GM19240 (cell line): ENCODE data around the gene DLAT.
"Not testable (repeated sequence)": the region's sequence is repeated elsewhere in the genome, so short reads cannot be mapped to it uniquely, and the experiment has no call there.

Experiments
- DNase-seq: peaks from one replicate; pipeline ENCODE4 v3.0.0; 2011; ENCODE audit warnings: low spot score; ENCODE audit not compliant: insufficient read length

Gene DLAT

DNA sequence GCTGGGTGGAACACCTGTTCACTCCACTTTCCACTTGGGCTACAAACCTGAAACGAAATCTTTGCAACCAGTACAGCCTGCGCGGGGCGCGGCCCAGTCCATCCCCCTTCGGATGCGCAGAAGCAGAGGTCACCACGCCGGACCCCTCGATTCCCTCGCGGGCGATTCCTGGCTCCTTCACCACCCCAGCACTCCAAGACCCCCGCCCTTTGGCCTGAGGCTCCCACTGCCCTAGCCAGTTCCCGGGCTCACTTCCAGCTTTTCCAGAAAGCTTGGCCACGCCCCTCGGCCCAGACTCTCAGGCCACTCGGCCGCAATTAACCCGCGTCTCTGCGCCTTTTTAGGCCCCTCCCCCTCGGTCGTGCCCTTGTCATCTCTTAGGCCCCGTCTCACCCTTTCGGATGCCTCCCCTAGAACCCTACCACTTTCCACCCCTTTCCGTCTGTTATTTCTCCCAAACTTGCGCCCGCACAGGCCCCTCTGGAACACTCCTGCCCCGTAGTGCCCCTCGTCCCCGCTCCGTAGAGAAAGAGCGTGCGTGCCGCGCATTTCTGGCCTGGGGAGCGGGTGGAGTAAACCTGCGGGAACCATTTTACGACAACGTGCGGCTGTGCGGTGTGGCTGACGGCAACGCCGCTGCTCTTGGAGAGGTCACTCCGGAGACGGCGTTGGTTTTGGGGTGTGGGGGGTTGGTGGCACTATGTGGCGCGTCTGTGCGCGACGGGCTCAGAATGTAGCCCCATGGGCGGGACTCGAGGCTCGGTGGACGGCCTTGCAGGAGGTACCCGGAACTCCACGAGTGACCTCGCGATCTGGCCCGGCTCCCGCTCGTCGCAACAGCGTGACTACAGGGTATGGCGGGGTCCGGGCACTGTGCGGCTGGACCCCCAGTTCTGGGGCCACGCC is at the start of gene DLAT:
Gene DLAT (plus strand): TSS at position 636 of the 906 bp plus-strand sequence. CDS start 65 bp downstream, at position 701.
- peak; percentile 74 for DNase-seq

DNA sequence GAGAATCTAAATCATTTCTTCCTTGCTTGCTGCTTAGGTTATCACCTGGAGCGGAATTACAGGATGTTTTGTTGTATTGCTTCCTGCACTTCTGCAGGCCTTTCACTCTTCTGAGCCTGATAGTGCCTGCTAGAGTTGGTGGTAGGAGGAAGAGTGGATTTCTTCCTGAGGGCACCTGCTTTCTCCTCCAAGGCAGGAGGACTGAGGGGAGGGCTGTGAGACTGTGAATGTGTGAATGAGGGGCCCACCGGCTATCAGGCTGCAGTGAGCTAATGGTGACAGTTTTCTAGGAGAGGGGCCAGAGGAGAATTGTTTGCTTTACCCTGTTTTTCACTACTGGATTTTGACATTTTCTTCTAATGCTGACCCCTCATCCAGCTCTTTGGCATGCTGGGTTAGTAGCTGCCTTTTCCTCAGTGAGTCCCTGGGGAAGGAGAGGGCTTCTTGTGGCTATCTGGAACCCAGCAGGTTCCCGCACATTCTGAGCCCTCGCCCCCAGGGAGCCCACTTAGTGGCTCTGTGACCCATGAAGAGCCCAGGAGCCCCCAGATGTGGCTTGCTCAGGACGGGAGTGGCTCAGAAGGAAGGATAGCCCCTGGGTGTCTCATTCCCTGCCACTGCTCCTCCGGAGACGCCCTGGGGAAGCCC is 49.0 kb upstream of the DLAT start:
- DNase-seq, result no peak

DNA sequence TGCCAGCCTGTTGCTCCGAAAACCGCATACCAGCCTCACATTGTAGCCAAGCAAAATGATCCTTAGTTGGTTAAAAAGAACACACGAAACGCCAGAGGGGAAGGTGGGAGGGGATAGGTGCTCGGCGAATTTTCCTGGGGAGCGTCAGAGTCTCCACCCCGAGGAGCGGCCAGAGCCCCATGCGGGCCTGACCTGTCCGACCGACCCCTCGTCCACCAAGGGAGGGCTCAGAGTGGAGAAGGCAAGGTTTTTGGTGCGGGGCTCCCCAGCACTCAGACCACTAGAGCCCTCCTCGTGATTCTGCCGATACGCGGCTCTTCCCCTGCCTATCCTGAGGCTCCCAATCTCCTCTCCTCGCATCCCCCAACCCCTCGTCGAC is 48.5 kb upstream of the DLAT start:
- DNase-seq, result no peak

DNA sequence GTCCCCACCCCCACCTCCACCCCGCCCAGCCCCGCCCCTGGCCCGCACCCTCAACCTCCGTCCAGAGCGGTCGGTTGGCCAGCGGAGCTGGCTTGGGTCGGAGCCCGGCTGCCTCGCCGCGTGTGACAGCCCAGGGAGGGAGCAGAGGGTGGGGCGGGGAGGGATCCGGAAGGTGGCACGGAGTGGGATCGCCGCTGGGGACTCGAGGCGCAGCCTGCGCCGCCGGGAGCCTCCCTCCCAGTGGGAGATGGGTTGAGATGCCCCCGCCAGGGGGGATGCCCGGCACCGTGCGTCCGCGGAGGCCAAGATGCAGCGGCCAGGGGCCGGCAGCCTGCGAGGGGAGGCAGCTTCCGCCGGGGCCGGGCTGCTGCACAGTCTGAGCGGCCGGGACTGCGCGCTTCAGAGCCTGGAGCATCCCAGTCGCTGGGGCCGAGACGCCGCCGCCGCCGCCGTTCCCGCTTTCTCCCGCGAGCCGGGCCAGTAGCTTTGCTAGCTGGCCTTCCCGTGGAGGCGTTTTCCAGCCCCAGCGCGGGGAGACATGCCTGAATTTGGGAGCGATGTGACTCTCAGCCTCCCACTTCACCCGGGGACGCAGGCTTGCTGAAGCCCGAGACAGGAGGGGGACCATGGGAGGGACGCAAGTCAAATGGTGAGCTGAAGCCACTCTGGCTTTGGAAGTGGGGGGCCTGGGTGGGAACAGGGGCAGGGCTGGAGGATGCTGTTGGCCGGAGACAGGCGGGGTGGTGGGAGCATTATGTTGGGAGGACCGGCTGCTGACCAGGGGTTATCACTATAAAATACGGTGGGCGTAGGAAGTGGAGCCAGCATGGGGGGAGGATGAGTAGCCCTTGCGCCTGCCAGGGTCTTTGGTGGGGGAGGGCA is 47.8 kb upstream of the DLAT start:
- DNase-seq, result no peak

DNA sequence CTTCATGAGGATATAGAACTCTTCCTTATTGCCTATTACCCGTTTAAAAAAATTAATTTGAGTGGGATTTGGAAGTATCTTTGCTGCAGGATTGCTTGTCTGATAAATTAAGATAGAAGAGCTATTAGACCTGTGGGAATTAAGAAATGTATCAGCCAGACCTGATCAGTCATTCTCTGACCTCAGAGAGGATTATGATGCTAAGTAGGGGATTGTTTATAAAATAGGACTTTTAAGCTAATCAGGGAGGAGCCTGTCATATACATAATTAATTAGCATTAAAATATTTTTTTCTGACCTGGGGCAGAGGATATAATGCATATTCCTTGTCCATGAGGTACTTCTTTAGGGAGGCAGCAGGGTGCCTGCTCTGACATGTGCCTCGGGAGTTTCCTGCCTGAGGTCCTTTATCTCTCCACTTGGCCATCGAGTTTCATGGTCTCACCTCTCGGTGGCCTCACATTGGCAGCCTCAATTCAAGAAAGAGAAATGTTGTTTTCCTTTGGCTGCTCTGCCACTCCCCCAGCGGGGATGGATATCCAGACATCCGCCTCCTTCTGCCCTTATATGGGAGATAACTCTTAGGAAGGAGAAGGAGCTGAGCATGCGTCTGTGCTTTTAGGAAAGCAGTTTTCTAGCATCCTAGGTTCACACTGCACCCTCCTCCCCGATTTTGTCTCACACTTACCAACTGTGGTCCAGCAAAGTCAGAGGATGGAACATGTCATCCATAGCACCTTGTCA is 47.0 kb upstream of the DLAT start:
- DNase-seq, result no peak

DNA sequence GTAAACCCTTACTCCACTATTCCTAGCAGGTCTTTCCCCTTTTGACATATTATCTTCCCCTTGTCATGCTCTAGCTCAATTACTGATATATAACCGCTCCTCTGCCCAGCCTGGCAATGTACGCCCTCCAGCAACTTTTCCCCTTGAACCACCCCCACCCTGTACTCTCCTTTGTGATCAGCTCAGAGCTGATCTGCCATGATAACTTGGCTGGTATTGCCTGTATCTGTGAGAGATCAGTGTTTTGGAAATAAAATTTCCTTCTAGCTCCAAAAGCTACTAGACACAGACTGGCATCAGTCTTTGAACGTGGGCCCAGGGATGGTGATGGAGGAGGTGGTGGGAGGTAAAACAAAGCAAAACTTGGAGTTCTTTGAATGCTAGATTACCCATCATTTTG is 45.1 kb upstream of the DLAT start:
- no peak for DNase-seq

DNA sequence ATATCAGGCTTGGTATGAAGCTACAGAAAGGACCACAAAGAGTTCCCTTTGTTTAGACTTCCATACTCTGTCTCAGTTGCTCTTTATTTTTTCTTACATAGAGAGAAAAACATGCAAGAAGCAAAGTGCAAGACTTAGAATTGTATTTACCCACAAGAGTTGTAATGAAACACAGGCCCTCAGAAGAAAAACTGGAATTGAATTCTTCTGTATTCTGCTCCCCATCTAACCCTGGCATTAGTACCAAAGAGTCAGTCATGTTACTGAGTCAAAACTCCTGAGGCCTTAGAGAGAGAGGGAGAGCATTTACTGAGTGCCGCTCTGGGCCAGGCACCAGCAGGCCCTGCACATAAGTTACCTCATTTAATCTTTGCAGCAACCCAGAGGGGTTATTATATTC is 43.9 kb upstream of the DLAT start:
- DNase-seq, result no peak

DNA sequence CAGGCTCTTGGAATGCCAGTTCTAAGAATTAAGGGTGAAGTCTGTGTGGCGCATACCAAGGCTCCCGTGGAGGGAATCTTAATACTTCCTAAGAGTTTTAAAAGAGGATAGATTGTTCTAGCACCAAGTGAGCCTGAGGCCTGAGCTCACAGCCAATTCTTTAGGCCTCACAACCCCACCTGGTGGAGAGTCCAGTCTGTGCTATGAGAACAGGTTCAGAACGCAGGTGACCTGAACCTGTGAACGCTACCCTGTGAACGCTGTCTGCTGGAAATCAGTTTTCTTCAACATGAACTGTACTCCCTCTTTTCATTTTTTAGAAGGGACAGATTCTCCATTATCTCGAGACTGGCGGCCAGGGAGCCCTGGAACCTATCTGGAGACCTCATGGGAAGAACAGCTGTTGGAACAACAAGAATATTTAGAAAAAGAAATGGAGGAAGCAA is 43.2 kb upstream of the DLAT start:
- DNase-seq, result peak; percentile 31

DNA sequence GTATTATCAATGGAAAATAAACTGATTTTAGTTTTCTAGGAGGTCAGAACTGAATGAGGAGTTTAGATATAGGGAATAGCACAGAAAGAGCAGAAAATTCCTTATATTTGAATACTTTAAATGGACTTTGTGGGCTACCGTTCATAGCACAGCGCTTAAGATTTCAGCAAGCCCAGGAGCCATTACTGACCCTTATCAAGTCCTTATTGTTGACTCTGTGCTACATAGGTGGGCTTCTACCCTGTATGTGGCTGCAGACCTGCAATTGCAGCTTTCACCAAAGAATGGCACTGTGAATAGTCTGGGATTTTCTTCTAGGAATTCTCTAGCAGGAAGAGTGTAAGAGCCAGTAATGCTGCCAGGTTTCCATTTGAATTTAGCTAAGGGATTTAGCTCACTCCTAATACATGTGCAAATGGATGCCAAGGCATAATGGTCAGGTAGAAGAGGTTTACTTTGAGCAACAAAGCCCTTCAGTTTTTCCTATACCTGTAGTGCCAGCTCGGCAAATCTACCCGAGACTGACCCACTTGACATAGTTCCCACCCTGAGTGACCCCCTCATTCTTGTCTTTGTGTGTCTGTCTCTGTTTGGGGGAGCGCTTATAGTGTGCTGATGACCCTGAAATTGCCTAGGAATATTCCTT is 42.5 kb upstream of the DLAT start:
- no peak for DNase-seq

DNA sequence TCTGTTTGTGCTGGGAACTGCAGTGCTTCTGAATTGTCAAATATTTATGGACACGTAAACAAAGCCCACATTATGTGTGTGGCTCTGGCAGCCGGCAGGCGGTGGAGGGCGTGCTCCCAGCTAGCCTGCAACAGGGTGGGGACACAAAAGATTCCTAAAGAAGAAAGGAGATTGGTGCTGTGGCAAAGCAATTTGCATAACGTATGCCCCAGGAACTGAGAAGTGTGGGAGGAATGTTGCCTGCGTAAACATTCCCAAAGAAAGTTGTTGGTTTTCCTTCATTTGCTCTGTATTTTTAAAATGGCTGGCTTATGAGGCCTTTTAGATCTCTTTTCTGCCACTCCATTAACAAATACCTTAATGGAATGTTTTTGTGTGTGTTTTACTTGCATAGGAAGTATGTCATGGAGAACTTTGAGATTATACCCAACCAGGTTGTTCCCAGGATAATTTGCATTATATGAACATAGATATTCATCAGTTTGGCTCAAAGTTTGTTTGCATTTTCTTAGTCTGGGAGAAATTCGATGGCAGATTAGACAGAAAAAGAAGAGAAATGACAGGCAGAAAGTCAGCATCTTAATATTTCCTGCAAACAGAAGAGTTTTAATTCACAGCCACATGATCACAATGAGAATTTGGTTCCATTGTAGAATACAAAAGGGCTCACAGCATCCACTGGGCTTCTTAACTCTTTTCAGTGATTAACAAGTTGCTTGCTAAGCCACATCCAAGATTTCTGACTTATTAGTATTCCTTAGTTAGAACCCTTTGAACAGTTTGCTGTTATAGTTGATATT is 41.8 kb upstream of the DLAT start:
- DNase-seq, result no peak

DNA sequence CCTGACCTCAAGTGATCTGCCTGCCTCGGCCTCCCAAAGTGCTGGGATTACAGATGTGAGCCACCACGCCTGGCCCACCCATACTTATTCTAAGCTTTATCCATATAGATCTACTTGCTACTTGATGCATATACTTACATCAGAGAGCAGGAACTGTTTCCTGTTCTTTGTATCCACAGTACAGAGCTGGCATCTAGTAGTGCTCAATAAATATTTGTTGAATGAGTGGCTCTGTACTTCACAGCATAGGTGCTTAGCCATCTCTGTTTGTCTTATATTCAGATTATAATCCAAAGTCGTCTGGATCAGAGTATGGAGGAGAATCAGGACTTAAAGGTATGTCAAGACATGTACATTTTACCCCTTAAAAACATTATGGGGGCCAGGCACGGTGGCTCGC is 38.6 kb upstream of the DLAT start:
- no peak for DNase-seq

DNA sequence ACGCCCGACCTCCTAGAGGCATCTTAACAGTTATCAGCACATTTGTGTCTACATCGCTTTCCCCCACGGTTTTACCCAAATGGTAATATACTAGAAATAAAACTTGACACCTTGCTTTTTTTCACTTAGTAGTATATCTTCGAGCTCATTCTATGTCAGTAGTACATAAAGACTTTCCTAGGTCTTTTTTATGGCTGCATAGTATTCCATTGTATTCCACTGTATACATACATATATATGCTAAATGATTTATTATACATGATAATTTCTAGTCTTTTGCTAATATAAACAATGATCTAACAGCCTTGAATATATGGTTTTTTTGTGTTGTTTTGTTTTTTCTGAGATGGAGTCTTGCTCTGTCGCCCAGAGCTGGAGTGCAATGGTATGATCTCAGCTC is 34.8 kb upstream of the DLAT start:
- DNase-seq, result no peak

DNA sequence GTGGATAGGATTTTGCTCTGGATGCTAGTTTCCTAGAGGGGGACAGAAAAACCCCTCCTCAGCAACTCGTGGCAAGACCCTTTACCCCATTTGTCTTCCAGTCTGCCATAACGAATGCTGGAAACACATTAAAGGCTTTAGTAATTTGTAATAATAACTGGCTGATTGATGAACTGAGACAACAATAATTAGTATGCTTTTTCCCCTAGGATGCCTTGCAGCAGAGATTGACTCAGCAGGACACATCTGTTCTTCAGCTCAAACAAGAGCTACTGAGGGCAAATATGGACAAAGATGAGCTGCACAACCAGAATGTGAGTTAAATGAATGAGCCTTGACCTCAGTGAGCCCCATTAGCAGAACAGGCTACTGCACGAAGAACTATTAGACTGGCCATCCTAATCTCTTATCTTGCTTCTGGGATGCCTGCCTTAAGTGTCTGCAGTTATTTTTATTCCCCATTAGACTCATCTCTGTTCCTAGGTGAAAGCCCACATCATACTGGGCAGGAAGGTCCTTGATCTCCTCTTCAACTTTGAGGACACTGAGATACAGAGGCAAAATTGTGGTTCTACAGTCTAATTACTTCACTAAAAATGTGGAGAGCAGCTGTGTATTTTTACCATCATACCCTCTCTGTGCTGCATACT is 32.9 kb upstream of the DLAT start:
- DNase-seq, result no peak

DNA sequence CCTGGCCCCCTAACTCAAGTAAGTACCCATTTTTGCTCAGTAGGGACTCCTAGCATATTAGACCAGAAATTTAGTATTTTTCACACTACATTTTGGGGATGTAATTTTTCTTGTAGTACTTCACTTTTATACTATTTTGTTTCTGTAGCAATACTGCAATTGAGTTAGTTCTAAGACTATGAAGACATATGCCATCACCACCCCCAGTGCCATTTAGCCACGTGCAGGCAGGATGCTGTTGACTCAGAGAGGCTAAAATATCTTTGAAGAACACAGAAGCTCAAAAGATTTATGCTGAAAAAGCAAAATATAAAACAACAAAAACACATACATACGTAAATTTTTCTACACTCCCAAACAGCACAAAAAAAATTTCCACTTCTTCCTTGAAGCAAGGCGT is 29.1 kb upstream of the DLAT start:
- no peak for DNase-seq

DNA sequence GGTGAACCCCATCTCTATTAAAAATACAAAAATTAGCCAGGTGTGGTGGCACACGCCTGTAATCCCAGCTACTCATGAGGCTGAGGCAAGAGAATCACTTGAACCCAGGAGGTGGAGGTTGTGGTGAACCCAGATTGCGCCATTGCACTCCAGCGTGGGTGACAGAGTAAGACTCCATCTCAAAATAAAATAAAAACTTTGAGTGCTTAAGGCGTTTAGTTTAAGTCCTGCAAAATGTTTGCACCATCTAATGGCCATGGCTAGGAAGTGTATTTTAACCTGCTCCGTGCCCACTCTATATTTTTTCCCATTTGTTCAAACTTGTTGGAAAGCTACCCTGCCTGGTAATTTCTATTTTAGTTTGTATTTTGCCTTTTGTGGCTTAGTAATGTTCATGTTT is 28.5 kb upstream of the DLAT start:
- DNase-seq, result not testable (repeated sequence)

DNA sequence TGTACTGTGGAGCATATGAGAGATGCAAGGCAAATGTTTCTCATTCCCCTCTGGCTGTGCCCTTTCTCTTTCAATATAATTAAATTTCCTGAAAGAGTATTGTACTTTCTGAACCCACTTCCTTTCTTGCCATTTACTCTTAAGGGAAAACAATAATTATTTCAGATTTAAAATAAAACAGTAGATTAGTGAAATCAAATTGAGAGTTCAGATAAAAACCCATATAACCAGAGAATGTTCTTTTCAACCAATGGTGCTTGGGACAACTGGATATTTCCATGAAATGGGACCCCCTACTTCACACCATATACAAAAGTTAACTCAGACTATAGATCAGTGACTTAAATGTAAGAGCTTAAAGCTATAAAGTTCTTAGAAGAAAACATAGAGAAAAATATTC is 26.1 kb upstream of the DLAT start:
- no peak for DNase-seq

DNA sequence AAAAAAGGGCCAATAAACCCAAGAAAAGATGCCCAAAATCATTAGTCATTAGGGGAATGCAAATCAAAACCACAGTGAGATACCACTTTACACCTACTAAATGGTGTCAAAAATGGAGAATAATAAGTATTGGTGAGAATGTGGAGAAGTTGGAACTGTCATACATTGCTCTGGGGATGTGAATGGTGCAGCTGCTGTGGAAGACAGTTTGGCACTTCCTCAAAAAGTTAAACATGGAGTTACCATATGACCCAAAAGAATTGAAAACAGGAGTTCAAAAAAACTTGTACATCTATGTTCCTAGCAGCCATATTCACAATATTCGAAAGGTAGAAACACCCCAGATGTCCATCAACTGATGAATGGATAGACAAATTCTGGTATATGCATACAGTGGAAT is 24.5 kb upstream of the DLAT start:
- DNase-seq, result no peak

DNA sequence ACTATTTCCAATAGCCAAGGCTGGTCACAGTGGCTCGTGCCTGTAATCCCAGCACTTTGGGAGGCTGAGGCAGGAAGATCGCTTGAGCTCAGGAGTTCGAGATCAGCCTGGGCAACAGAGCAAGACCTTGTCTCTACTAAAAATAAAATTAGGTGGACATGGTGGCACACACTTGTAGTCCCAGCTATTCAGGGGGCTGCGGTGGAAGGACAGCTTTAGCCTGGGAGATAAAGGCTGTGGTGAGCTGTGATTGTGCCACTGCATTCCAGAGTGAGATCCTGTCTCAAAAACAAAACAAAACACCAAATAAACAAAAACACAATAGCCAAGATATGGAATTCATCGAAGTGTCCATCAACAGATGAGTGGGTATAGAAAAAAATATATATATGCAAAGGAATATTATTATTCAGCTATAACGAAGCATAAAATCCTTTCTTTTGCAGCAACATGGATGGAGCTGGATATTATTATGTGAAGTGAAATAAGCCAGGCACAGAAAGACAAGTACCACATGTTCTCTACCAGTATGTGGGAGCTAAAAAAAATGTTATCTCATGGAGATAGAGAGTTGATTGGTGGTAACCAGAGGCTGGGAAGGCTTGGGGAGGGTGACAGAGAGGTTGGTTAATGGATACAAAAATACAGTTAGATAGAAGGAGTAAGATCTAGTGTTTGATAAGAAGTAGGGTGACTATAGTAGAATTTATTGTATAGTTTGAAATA is 22.6 kb upstream of the DLAT start:
- DNase-seq, result no peak

DNA sequence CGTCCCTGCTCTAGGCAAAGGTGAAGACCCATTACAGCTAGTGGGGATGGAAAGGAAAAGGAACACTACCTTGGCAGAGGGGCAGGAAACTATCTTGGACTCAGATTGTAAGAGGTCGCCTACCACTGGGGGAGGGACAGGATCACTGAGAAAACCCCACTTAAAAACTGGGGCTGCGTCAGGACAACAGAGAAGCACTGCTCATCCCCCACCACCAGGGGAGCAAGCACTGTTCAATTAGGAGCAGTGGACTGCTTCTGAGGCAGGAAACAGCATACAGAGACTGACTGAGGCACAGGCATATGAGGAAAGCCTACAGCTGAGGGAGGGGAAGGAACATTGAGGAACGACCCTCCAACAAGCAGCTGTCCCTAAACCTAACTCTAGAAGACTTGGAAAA is 20.8 kb upstream of the DLAT start:
- peak; percentile 69 for DNase-seq
